DMS79 (cell line): ENCODE data around the gene ABHD14A.

Experiments
- DNase-seq: peaks from one replicate; lab custom pipeline; 2025; lab: John Stamatoyannopoulos, UW

The ABHD14A gene

DNA sequence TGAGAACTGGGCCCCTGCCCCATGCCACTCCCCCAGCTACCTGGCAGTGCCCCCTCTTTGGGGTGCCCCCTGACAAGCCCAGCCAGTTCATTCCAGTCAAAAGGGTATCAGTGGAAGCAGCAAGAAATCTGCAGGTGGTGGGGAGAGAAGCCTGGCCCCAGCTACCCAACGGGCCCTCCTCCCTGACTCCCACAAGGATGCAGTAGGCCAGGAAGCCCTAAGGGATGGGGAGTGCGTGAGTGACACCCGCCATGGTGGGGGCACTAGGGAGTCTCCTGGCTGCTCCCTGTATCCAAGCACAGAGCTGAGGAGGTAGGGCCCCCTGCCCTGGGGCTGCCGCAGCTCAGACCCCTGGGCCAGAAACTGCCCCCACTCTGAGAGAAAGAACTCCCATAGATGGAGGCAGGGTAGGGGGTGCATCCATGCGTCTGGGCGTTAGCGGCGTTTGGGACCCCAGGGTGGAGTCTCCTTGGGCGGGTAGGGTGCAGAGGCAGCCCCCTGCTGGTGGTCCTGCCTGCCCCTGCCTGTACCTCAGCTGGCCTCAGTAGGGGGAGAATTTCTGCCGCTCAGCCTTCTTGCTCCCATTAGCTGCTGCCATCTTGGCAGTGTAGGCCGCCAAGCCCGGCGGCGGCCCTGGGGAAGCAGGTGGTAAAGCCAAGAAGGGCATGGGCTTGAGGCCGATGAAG, 17.2 kb upstream of the ABHD14A start:
- DNase-seq: no peak

- no peak for DNase-seq
These were observed 16.0 kb upstream of the ABHD14A start for GRCh38 chr3:51958603-51959521.

DNA sequence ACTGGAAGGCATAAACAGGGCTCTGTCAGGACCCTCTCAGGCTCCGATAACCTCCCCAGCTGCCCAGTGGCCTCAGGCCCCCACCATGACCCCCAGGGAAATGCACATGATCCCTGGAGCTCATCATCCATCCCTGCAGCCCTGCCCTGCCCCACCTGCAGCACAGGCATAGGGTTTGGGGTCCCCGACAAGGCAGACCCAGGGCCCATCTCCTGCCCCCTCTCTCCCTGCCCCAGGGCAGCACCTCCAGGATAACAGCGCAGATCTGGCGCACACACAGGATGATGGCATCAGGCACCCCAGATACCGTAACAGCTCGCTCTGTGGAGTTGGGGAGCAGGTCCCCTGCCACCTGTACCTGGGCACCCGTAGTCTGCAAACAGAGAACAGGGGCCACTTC, 15.2 kb upstream of the ABHD14A start:
- no peak for DNase-seq

DNA sequence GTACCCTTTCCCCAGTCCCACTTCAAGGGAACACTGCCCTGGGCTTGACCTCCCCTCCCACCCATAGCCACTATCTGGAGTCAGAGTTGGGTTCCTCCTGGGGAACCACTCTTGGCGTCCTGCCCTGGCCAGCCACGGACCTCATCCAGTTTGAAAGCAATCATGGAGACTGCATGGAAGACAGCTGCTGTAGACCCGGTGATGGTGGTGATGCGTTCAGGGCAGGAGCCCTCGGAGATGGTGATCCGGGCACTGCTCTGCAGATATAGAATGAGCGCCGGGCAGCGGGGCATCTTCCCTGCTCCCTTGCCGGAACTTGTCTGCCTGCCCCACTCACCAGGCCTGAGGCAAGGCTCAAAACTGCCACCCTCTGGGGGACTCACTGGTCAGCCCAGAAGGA, 14.5 kb upstream of the ABHD14A start:
- no peak for DNase-seq

- no peak for DNase-seq
These were observed 13.9 kb upstream of the ABHD14A start for GRCh38 chr3:51961011-51961410.

DNA sequence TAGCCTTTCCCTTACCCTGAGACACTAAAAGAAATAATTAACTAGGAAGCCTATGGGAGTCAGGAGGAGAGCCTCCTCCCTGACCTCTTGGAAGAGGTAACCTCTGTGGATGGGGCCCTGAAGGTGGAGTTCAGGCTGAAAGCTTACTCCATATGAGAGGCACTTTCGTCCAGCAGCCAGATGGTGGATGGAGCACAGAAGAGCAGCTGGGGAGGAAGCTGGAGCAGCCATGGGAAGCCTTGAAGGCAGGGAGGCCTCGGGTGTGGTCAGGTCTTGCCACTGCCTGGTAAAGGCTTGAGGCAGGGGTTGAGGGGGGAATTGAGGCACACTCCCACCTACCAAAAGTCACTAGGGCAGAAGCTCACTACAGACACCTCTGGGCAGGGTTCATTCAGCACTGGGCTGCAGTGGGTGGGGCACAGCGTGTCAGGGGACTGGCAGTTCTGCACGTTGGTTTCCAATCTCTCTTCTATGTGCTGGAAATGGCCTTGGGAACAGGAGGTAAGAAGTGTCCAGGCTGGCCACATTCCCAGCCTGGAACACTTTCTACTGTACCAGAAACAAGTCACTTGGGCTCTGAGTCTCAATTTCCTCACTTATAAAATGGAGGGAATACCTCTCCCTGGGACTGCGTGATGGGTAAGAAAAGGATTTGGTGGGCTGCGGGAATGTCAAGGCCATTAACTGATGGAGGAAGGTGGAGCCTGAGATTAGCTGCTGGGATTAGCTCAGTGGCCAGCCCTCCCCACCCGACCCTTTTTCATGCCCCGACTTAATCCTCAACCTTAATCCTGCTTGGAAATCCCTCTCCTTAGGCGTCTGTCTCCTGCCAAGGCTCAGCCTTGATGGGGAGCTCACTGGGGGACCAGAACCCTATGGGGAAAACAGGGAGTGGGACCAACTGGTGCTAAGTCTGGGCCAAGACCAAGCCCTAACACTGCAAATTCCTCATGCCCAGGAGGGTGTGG, 13.0 kb upstream of the ABHD14A start:
- DNase-seq: no peak

DNA sequence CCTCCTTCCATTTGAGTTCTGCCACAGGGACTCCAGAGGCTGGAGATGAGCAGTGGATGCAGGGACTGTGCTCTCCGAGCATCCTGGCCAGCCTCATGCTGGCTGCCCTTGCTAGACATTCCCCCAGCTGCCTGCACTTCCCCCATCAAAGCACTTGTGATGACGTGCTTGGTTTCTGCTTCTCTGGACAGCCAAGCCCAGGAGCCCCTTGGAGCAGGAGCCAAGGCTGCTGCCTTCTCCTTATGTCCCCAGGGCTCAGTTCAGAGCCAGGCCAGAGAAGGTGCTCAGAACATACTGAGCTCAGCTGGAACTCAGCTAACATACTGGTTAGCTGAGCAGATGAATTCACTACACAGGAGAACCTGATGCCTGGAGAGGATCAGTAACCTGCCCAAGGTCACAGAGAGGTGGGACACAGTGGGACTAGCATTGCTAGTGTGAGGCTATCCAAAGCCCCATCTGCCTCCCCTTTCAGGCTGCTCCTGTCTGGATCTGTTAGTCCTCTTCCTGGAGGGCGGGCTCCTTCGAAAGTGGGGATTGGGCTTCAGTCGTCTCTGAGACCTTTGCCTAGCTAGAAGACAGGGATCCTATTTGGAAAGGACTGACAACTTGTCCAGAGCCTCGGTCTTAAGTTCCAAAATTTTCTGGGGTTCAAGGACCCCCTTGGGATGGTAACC, 11.9 kb upstream of the ABHD14A start:
- DNase-seq: no peak

GRCh38 chr3:51963951-51964451, 10.9 kb upstream of the ABHD14A start:
- DNase-seq: no peak

DNA sequence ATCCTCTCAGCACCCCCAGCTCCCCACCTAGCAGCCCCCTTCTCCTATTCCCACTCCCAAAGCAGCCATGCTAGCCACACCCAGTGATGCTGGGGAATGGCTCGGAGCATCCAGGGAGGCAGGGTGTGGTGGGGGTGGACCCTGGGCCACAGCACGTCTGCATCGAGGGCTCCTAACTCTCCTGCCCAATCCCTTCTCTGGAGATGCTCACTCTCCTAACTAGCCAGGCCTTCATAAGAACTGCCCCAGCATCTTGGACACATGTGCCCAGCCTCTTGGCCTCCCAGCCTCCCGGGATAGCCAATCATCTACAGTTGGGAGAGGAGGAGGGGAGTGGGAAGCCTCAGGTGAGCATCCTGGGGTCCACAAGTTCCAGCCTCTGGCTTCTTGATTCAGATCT, 10.3 kb upstream of the ABHD14A start:
- no peak for DNase-seq

GRCh38 chr3:51966016-51966415, 8.8 kb upstream of the ABHD14A start:
- DNase-seq: no peak

DNA sequence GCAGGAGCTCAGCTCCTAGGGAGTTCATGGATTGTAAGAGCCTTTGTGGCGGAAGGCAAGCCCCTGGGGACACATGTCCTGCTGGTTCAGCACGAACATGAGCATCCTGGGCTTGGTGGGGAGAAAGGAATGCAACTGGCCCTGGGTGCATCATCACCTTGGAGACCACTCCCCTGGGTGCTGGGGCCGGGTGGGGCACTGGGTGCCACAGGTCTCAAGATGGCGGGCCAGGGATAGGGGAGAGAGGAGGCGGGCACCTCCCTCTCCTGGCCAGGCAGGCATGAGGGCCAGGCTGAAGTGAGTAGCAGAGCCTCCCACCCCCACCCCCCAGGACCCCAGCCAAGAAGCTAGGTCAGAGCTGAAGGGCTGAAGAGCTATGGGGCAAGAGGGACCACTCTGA, 8.4 kb upstream of the ABHD14A start:
- DNase-seq: no peak

- no peak for DNase-seq
These were observed 7.9 kb upstream of the ABHD14A start for GRCh38 chr3:51966922-51967383.

DNA sequence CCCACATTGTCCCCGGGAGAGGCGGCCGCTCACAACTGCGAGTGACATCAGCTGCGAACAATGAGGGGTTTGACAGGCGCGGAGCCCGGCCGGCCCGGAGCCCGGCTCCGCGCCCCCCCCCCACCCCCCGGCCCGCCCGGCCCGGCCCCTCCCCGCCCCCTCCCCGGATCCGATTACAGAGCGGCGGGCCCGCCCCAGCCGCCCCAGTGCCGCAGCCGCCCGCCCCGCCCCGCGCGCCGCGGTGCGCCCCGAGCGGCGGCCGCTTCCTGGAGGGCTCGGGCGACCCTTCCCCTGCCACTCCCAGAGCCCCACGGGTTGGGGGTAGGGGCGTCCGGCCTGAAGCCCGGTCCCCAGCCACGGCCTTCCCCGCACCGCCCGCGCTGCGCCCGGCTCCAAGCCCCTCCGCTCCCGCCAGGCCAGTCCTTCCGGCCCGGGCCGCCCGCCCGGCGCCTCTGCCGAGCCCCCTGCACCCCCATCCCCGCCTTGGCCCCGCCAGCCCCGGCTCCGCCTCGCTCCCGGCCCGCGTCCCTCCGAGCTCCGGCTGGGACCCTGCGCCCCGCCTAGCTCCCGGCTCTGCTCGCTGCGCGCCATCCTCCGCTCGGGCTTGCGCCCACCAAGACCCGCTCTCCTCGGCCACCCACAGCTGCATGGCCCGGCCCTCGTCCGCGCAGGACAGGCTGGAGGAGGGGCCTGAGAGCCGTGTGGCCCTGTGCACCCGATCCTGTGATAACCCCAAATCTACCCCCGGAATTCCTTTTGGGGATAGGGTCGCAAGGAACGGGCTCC, 7.3 kb upstream of the ABHD14A start, which contains the start of gene PCBP4:
PCBP4 (minus strand) TSS at position 71 of the 786 bp plus-strand sequence. CDS start 6,214 bp downstream, outside the sequence.
- DNase-seq: no peak

DNA sequence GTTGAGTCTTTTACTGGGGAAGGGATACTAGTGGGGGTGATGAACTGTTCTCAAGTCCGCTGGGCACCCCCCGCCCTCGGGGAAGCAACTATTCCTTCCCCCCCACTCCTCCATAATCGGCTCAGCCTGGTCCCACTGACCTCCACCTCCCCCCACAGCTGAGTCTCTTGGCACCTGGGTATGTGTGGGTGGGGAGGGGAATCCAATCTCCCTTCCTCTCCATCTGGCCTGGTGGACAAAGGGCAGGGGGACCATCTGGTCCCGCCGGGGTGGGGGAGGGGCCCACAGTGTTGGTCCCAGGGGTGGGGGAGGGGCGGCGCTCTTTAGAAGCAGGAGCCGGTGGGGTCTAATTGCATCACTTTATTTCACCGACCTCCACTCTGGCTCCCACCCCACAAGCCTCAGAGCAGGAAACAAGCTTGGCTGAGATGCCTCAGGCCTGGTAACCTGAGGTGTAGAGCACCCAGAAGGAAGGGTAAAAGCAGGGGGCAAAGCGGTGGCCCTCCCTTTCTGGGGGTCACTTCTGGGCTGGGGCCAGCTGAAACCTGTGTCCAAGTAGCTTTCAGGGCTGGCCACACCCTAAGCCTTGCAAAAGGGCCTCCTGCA, 6.6 kb upstream of the ABHD14A start:
- DNase-seq: no peak

- DNase-seq: no peak
These were observed 5.8 kb upstream of the ABHD14A start for GRCh38 chr3:51968883-51969678.

DNA sequence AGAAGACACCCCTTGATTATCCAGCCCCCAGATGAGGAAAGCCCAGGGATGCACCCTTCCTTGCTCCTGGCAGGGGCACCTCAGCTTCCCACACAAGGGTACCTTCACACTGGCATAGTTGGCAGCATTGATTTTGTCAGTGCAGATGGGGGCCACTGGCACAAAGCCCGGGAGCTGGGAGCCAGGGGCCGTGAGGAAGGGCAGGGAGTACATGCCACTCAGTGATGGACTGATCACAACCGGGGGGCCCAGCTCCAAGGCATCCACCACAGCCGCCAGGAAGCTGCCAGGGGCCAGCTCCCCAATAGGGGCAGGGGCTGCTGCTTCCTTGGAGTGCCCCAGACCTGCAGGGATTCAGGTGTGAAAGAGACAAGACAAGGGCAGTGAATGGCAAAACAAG, 5.0 kb upstream of the ABHD14A start:
- DNase-seq: no peak

DNA sequence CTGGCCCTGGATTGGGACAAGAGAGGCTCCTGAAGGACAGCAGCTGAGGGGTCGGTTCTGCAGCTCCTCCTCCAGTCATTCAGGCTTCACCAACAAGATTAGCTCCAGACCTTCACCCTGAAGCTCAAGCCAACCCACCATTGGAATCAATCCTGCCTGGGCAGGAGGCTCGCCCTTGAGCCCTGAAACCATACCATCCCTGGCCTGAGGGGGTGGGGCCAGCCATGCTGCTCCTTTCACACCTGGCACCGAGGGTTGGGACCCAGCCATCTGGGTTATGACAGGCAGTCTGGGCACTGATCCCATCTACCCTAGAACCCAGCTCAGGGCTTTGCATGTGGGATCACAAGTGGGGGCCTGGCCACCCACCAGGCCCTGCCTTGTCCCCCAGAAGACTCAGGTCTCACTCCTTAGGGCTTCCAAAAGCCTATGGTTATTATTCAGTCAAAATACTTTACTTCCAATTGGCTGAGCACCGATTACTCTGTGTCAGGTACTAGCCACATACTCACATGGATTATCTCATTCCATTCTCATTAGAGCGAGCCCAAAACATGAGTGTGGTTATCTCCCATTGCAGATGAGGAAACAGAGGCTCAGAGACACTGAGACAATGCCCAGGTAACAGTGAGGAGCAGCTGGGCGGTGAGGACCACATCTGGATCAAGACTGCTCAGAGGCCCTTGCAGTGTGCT, 4.1 kb upstream of the ABHD14A start:
- no peak for DNase-seq

DNA sequence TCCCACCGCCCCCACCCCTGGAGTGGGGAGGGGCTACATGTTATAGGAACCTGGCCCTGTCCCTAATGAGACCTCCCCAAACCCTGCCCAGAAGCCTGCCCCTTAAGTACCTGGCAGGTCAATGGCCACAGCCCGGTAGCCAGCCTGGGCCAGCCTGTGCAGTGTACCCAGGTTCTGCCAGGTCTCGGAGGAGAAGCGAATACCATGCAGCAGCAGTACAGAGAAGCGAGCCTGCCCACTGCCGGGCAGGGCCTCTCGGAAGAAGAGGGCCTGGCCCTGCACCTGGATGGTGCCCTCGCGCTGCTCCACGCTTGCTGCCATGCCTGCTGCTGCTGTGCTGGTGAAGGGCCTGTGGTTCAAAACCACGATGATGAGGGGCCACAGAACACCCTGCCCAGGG, 3.5 kb upstream of the ABHD14A start:
- no peak for DNase-seq
